HCT116 (cell line): Measurements from ENCODE around the gene BDH1. TPM values are rescaled to one million over a fixed set of nuclear protein-coding genes. Genes with fewer than 3 reads are reported as not detected.
A peak's percentile ranks its signal among the peaks of the same experiment; 100 is the strongest.

ENCODE experiments used
- ATAC-seq: fragments of 200-7000 bp; cut with Tn5 transposase; 2 replicates; pipeline ENCODE4 v1.9.1; 2020; ENCODE audit warnings: mild to moderate bottlenecking, moderate library complexity
- BruUV-seq: library from RNA; stranded (reverse); fragments of 400-500 nt; replicated peaks from 2 replicates; lab custom pipeline; 2021; lab: Mats Ljungman, UMichigan
- CTCF ChIA-PET: fragments of 300-600 bp; sonication (Branson Sonifier 250); formaldehyde crosslinking; loops from one replicate; lab custom pipeline; 2021; ENCODE audit warnings: antibody characterized with exemption; lab: Charles Lee
- POLR2A ChIA-PET: fragments of 300-600, 350-600 bp; sonication (Branson Sonifier 250); formaldehyde crosslinking; loops from one replicate; lab custom pipeline; 2021; ENCODE audit warnings: antibody characterized with exemption; lab: Charles Lee
- RAD21 ChIA-PET, 2 experiments: fragments of 300-600 bp; sonication (Branson Sonifier 250); formaldehyde crosslinking; loops; one replicate each; lab custom pipeline; 2023; ENCODE audit warnings: low total read pairs in 2 of 2; ENCODE audit not compliant: uncharacterized antibody in 2 of 2, unreplicated experiment in 2 of 2, low non-redundant PET in 1 of 2; lab: Charles Lee
- DNase-seq: peaks from one replicate; pipeline ENCODE4 v3.0.0-alpha.2; 2010; ENCODE audit warnings: low read depth, low spot score
- H2AFZ ChIP-seq: fragments of 200-600 bp; shearing (Covaris generic), sonication (generic); 2 replicates; pipeline ENCODE4 v1.6.1; 2017; ENCODE audit warnings: low read depth, mixed run types, mixed read lengths, antibody characterized with exemption, low read length; ENCODE audit not compliant: poor library complexity, severe bottlenecking
- H3K27ac ChIP-seq: 2 replicates; pipeline ENCODE4 v1.5.1; 2012; ENCODE audit warnings: low read depth, low read length
- H3K27me3 ChIP-seq: fragments of 200-600 bp; sonication (generic); 2 replicates; pipeline ENCODE4 v1.6.1; 2016; ENCODE audit warnings: mixed run types, low read length, mixed read lengths; ENCODE audit not compliant: insufficient read depth
- H3K36me3 ChIP-seq, 2 experiments: fragments of 200-500 bp in 1 of 2; fragments of 200-600 bp in 1 of 2; sonication (Bioruptor generic) in 1 of 2; sonication (generic) in 1 of 2; 2 replicates each; pipeline versions ENCODE4 v1.5.1 to v1.6.1; 2014 to 2016; ENCODE audit warnings: low read length in 2 of 2, inconsistent platforms in 1 of 2, mixed read lengths in 1 of 2, mixed run types in 1 of 2; ENCODE audit not compliant: insufficient read depth in 2 of 2, control insufficient read depth in 1 of 2
- H3K4me1 ChIP-seq, 2 experiments: fragments of 200-600 bp in 1 of 2; sonication (generic) in 1 of 2; 2 replicates each; pipeline versions ENCODE4 v1.5.1 to v1.6.1; 2012 to 2017; ENCODE audit warnings: low read length in 2 of 2, inconsistent platforms in 1 of 2, mild to moderate bottlenecking in 1 of 2, mixed read lengths in 1 of 2, mixed run types in 1 of 2, moderate library complexity in 1 of 2; ENCODE audit not compliant: insufficient read depth in 2 of 2, control insufficient read depth in 1 of 2
- H3K4me2 ChIP-seq: fragments of 200-600 bp; sonication (generic); 2 replicates; pipeline ENCODE4 v1.6.1; 2017; ENCODE audit warnings: mixed run types, low read length, mixed read lengths
- H3K4me3 ChIP-seq, 2 experiments: fragments of 200-600 bp in 1 of 2; sonication (generic) in 1 of 2; replicated peaks in 1 of 2; 2 replicates each; pipeline ENCODE4 v1.5.1; 2011 to 2016; ENCODE audit warnings: low read length in 2 of 2, control low read depth in 1 of 2, low read depth in 1 of 2, mild to moderate bottlenecking in 1 of 2, mixed read lengths in 1 of 2, mixed run types in 1 of 2
- H3K79me2 ChIP-seq: fragments of 200-600 bp; sonication (generic); 2 replicates; pipeline ENCODE4 v1.6.1; 2017; ENCODE audit warnings: mild to moderate bottlenecking, mixed run types, low read length, moderate library complexity, mixed read lengths; ENCODE audit not compliant: insufficient read depth
- H3K9ac ChIP-seq: fragments of 200-600 bp; sonication (generic); 2 replicates; pipeline ENCODE4 v1.6.1; 2016; ENCODE audit warnings: low read length, mixed read lengths
- H3K9me2 ChIP-seq: fragments of 200-600 bp; sonication (generic), shearing (Covaris generic); 2 replicates; pipeline ENCODE4 v1.6.1; 2017; ENCODE audit warnings: mixed run types, mild to moderate bottlenecking, moderate library complexity; ENCODE audit not compliant: insufficient read depth
- H3K9me3 ChIP-seq, 2 experiments: fragments of 200-500 bp in 1 of 2; fragments of 200-600 bp in 1 of 2; sonication (Bioruptor generic) in 1 of 2; sonication (generic) in 1 of 2; 2 replicates each; pipeline ENCODE4 v1.6.1; 2014 to 2017; ENCODE audit warnings: low read length in 2 of 2, mixed read lengths in 2 of 2, inconsistent platforms in 1 of 2, low read depth in 1 of 2, mild to moderate bottlenecking in 1 of 2, mixed run types in 1 of 2, moderate library complexity in 1 of 2; ENCODE audit not compliant: control insufficient read depth in 1 of 2, insufficient read depth in 1 of 2
- H4K20me1 ChIP-seq: fragments of 200-600 bp; sonication (generic), shearing (Covaris generic); 2 replicates; pipeline ENCODE4 v1.6.1; 2017; ENCODE audit warnings: mixed run types, mild to moderate bottlenecking, moderate library complexity; ENCODE audit not compliant: insufficient read depth
- CBX3 ChIP-seq: IDR thresholded peaks from 2 replicates; pipeline ENCODE4 v1.6.1; 2012; ENCODE audit warnings: low read depth
- CEBPB ChIP-seq: IDR thresholded peaks from 2 replicates; pipeline ENCODE4 v1.6.1; 2012; ENCODE audit warnings: low read depth
- ELF1 ChIP-seq: IDR thresholded peaks from 2 replicates; pipeline ENCODE4 v1.6.1; 2012; ENCODE audit warnings: low read depth, borderline replicate concordance
- EZH2phosphoT487 ChIP-seq: fragments of 200-600 bp; IDR thresholded peaks from 2 replicates; pipeline ENCODE4 v1.6.1; 2018; ENCODE audit warnings: antibody characterized with exemption, borderline replicate concordance
- FOSL1 ChIP-seq: IDR thresholded peaks from 2 replicates; pipeline ENCODE4 v1.6.1; 2012; ENCODE audit warnings: low read depth
- JUND ChIP-seq: IDR thresholded peaks from 2 replicates; pipeline ENCODE4 v1.6.1; 2012
- POLR2A ChIP-seq: IDR thresholded peaks from 2 replicates; pipeline ENCODE4 v1.7.0; 2011; ENCODE audit warnings: borderline replicate concordance; ENCODE audit not compliant: insufficient read depth, insufficient read length; ENCODE audit errors: extremely low read depth
- POLR2AphosphoS5 ChIP-seq: IDR thresholded peaks from 2 replicates; pipeline ENCODE4 v1.6.1; 2011; ENCODE audit warnings: mild to moderate bottlenecking, low read depth, low read length, moderate library complexity
- REST ChIP-seq: IDR thresholded peaks from 2 replicates; pipeline ENCODE4 v1.6.1; 2012; ENCODE audit warnings: low read depth
- SRF ChIP-seq: IDR thresholded peaks from 2 replicates; pipeline ENCODE4 v1.6.1; 2012; ENCODE audit warnings: low read depth
- TCF7L2 ChIP-seq: IDR thresholded peaks from 2 replicates; pipeline ENCODE4 v1.7.0; 2011; ENCODE audit warnings: borderline replicate concordance, inconsistent platforms; ENCODE audit not compliant: insufficient read depth, insufficient read length; ENCODE audit errors: extremely low read depth
- YY1 ChIP-seq: IDR thresholded peaks from 2 replicates; pipeline ENCODE4 v1.6.1; 2011; ENCODE audit warnings: low read length, low read depth, moderate library complexity, mild to moderate bottlenecking; ENCODE audit not compliant: insufficient replicate concordance; ENCODE audit errors: extremely low read depth
- ZNF274 ChIP-seq: fragments of 200-500 bp; sonication (Bioruptor generic); IDR thresholded peaks from 2 replicates; pipeline ENCODE4 v1.6.1; 2014; ENCODE audit warnings: mild to moderate bottlenecking, low read depth, low read length, inconsistent platforms
- intact Hi-C: fragments of 100-400 bp; cut with micrococcal nuclease; formaldehyde crosslinking; loops from 2 replicates; pipeline ENCODE4 v1.10.0; 2022
- total RNA-seq: library from RNA; stranded (reverse); gene quantifications from one replicate; pipeline ENCODE4 v1.2.1, GENCODE V29; 2021; ENCODE audit not compliant: unreplicated experiment

Gene BDH1
- total RNA-seq, 1 experiment from 2014 or later = 26.6 TPM

DNA sequence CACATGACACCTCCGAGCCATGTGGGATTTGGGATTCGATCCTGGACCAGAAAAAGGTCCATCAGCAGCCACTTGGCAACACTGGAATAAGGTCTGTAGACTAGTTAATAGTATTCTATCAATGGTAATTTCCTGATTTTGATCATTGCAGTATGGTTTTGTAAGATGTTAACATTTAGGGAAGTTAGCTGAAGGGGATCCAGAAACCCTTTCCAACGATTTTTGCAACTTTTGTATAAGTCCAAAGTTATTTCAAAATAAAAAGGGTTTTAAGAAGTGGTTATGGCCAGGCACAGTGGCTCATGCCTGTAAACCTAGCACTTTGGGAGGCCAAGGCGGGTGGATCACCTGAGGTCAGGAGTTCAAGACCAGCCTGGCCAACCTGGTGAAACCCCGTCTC is 10.2 kb downstream of the BDH1 start:
- intact Hi-C loops = no loop called here

DNA sequence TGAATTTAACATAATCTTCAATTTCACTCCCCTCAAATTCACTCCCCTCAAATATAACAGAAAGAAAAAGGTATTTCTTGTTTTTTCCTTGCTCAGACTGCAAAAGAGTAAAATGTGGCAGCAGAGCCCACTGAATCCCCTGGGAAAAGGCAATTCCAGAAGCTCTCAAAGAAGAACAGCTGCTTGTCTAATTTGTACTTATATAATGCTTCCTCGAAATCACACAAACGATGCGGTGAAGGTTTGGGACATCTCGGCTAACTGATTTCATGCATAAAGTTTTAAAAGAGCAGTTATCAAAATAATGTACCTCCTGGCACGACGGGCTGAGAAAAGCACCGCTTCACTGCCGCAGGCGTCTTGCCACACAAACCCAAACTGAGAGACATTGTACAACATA is 10.7 kb downstream of the BDH1 start:
- DNase-seq = no peak
- no peak for ATAC-seq
- intact Hi-C loops = no loop called here
- Histone ChIP-seq H3K27ac (no peak overlapping the region), H3K4me2 (no peak overlapping the region), H3K27me3 (no peaks in the 10 kb centered on the region), H3K9me3 (no peaks in the 10 kb centered on the region), H3K4me1 (peaks cover 4 to 19% of the 10 kb centered on the region in 2 experiments), H3K9ac (no peak overlapping the region), H4K20me1 (no peaks in the 10 kb centered on the region), H3K36me3 (no peaks in the 10 kb centered on the region), H3K4me3 (no peak overlapping the region), H3K9me2 (no peaks in the 10 kb centered on the region), H2AFZ (no peak overlapping the region), H3K79me2 (0 out of 2 replicates have a peak, but pooled peaks cover 4% of the 10 kb centered on the region)
- ChIA-PET CTCF (no interaction called here), POLR2A (no interaction called here), RAD21 (no interaction called here)
- TF ChIP-seq ZNF274 = no peak
- no peak for TF ChIP-seq POLR2A
- no peak for TF ChIP-seq JUND
- TF ChIP-seq FOSL1 = no peak
- TF ChIP-seq REST = no peak
- no peak for TF ChIP-seq YY1
- TSS peak; percentile 17 for BruUV-seq

More for the DNA sequence above, 10.2 kb downstream of the BDH1 start:
- Histone ChIP-seq H4K20me1 (no peaks in the 10 kb centered on the region), H3K9me3 (no peaks in the 10 kb centered on the region), H3K27me3 (no peaks in the 10 kb centered on the region), H3K4me2 (no peak overlapping the region), H3K9ac (no peak overlapping the region), H3K36me3 (no peaks in the 10 kb centered on the region), H3K4me1 (peaks cover 4 to 14% of the 10 kb centered on the region in 2 experiments; a peak in 3 of 4 replicates), H3K9me2 (no peaks in the 10 kb centered on the region), H2AFZ (no peak overlapping the region), H3K79me2 (0 out of 2 replicates have a peak, but pooled peaks cover 8% of the 10 kb centered on the region), H3K27ac (no peak overlapping the region), H3K4me3 (no peak overlapping the region)
- ChIA-PET POLR2A (no interaction called here), RAD21 (no interaction called here), CTCF (no interaction called here)
- no peak for ATAC-seq
- no peak for TF ChIP-seq ELF1
- no peak for TF ChIP-seq POLR2AphosphoS5
- no peak for TF ChIP-seq FOSL1
- no peak for TF ChIP-seq CBX3
- no peak for TF ChIP-seq EZH2phosphoT487
- no peak for TF ChIP-seq CEBPB
- no peak for TF ChIP-seq TCF7L2
- no peak for TF ChIP-seq SRF
- BruUV-seq = no TSS peak
- DNase-seq = no peak
